ENCODE results near the gene CHCHD5.
"Not testable (repeated sequence)": the region's sequence is repeated elsewhere in the genome, so short reads cannot be mapped to it uniquely, and the experiment has no call there.

The CHCHD5 gene

GRCh38 chr2:112585873-112586464 lies 1.6 kb downstream of the CHCHD5 start:
- no peak for DNase-seq (ENCODE audit: low read depth in 4 of 4, low spot score in 1 of 4)

DNA sequence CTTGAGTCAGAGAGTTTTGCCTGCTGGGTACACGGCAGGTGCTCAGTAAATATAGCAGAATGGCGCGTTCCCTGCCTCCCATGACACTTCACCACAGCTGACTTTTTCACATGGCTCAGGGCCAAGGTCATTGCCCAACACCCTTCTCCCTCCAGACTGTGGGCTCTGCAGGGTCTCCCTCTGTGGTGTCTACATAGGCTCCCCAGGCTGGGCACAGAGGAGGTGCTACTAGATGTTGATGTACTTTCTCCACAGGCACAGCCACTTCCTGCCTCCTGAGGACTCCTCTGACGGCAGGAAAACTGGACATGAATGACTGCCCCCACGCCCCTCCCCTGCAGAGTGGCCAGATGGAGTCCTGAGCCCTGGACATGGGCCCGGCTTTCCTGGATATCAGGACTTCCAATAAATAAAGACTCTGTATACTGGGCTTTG lies 4.2 kb downstream of the CHCHD5 start:
- no peak for DNase-seq (ENCODE audit: low read depth in 4 of 4, low spot score in 1 of 4)

GRCh38 chr2:112591413-112591812 lies 7.0 kb downstream of the CHCHD5 start:
- no peak for DNase-seq (ENCODE audit: low read depth in 4 of 4, low spot score in 1 of 4)

GRCh38 chr2:112593736-112594135 lies 9.3 kb downstream of the CHCHD5 start:
- no peak for DNase-seq (ENCODE audit: low read depth in 4 of 4, low spot score in 1 of 4)

GRCh38 chr2:112597537-112598322 lies 13.3 kb downstream of the CHCHD5 start:
- DNase-seq (ENCODE audit: low read depth in 4 of 4, low spot score in 1 of 4) = no peak

GRCh38 chr2:112600634-112601033 lies 16.2 kb downstream of the CHCHD5 start:
- no peak for DNase-seq (ENCODE audit: low read depth in 4 of 4, low spot score in 1 of 4)

DNA sequence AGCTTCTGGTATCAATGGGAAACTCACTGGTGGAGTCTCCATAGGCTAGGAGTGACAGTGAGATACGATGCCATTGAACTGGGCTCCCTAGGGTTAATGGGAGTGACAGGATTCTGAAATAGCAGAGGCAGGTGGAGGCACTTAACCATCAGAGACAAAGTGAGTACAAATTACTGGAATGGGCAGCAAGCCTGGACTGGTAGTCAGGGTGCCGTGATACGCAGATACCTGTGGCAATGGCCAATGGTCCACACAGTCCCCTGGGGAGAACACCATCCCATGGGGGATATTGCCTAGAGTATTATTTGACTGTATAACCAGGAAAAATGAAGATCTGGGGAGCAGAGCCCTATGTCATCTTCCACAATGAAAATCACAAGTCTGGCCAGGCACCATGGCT lies 17.3 kb downstream of the CHCHD5 start:
- no peak for DNase-seq (ENCODE audit: low read depth in 4 of 4, low spot score in 1 of 4)

DNA sequence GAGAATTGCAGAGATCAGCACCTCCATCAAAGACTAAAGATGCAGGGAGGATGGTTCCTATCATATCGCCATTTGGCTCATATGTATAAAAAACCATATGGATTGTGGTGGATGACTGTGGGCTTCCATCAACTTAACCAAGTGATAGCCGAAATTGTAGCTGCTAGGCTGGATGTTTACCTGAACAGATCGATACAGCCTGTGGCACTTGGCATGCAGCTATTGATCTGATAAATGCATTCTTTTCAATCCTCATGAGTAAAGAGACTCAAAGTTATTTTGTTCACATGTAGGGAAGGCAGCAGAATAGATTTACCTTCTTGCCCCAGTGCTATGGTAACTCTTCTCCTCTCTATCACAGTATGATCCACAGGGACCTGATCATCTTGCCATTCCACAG lies 18.5 kb downstream of the CHCHD5 start:
- DNase-seq (ENCODE audit: low read depth in 4 of 4, low spot score in 1 of 4) = no peak

DNA sequence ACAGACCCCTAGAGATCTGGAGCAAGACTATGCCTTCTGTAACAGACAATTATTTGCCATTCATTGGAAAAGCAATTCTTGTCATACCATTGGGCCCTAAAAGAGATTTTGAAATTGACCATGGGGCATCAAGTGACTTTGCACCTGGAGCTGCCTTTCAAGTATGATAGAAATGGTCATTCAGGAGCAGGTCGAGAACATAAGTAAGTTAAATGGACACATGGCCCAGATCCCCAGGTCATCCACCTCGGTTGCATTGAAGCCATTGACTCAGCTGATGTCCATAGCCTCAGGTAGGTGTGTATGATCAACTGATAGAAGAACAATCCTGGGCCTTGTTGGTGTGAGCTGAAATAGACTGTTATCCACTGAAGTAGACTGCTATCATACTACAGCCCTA lies 19.3 kb downstream of the CHCHD5 start:
- no peak for DNase-seq (ENCODE audit: low read depth in 4 of 4, low spot score in 1 of 4)

GRCh38 chr2:112604952-112605351 lies 20.5 kb downstream of the CHCHD5 start:
- no peak for DNase-seq (ENCODE audit: low read depth in 4 of 4, low spot score in 1 of 4)

- no peak for DNase-seq (ENCODE audit: low read depth in 4 of 4, low spot score in 1 of 4)
Measured at GRCh38 chr2:112605926-112606325, 21.5 kb downstream of the CHCHD5 start.

GRCh38 chr2:112606547-112606946 lies 22.1 kb downstream of the CHCHD5 start:
- DNase-seq (ENCODE audit: low read depth in 4 of 4, low spot score in 1 of 4) = no peak

- DNase-seq (ENCODE audit: low read depth in 4 of 4, low spot score in 1 of 4) = no peak
Measured at GRCh38 chr2:112607680-112608438, 23.4 kb downstream of the CHCHD5 start.

GRCh38 chr2:112609320-112609719 lies 24.9 kb downstream of the CHCHD5 start:
- DNase-seq (ENCODE audit: low read depth in 4 of 4, low spot score in 1 of 4) = not testable (repeated sequence)

- DNase-seq (ENCODE audit: low read depth in 4 of 4, low spot score in 1 of 4) = not testable (repeated sequence)
Measured at GRCh38 chr2:112612283-112612682, 27.9 kb downstream of the CHCHD5 start.

- DNase-seq (ENCODE audit: low read depth in 4 of 4, low spot score in 1 of 4) = no peak
Measured at GRCh38 chr2:112614201-112614840, 29.9 kb downstream of the CHCHD5 start.

DNA sequence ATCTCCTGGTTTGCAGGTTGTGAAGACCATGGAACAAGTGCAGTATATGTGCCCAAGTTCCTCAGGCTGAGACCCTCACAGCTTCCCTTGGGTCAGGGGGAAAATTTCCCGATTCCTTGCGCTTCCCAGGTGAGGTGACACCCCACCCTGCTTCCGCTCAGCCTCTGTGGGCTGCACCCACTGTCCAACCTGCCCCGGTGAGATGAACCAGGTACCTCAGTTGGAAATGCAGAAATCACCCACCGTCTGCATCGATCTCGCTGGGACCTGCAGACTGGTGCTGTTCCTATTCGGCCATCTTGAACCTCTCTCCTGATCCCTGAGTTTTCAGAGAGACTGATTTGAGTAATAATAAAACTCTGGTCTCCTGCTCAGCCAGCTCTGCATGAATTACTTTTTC lies 30.6 kb downstream of the CHCHD5 start:
- DNase-seq (ENCODE audit: low read depth in 4 of 4, low spot score in 1 of 4) = no peak

- DNase-seq (ENCODE audit: low read depth in 4 of 4, low spot score in 1 of 4) = not testable (repeated sequence)
Measured at GRCh38 chr2:112615798-112616197, 31.4 kb downstream of the CHCHD5 start.

DNA sequence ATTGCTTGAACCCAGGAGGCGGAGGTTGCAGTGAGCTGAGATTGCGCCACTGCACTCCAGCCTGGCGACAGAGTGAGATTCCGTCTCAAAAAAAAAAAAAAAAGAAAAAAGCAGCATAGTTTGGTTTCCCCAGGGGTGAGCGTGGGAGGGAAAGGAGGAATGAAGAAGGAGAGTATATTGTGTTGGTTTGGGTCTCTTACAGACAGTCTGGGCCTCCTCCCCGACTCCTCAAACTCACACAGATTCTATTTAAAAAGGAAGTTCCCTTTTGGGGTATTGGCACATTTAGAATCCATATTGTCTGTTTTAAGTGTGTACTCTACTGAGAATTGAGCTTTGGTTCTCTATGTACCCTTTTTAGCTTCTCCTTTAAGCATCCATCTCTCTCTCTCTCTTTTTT lies 34.0 kb downstream of the CHCHD5 start:
- DNase-seq (ENCODE audit: low read depth in 4 of 4, low spot score in 1 of 4) = no peak

- DNase-seq (ENCODE audit: low read depth in 4 of 4, low spot score in 1 of 4) = no peak
Measured at GRCh38 chr2:112621790-112622527, 37.5 kb downstream of the CHCHD5 start.

DNA sequence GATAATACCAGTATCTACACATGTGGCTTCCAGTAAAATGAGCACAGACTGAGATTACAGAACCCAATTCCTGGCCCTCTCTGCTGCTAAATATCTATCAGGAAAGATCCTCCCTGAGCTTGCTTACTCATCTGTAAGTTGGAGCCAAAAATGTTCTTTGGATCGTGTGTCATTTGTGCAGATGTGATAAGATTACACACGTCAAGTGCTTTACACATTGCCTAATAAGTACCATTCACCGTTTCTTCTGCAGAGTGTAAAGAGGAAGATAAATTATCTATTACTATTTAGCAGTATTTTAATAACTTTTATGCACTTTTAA lies 38.1 kb downstream of the CHCHD5 start:
- no peak for DNase-seq (ENCODE audit: low read depth in 4 of 4, low spot score in 1 of 4)
